GM20000 (cell line): ENCODE data around the gene PXN.

Source experiments
- DNase-seq: peaks from one replicate; pipeline ENCODE4 v3.0.0; 2012; ENCODE audit warnings: low spot score
- TF ChIP-seq, protein P1 (sequence below): IDR thresholded peaks from 2 replicates; pipeline ENCODE4 v1.5.1; 2012; ENCODE audit warnings: mild to moderate bottlenecking, control low read depth; ENCODE audit errors: extremely low read depth, missing control alignments

The PXN gene

DNA sequence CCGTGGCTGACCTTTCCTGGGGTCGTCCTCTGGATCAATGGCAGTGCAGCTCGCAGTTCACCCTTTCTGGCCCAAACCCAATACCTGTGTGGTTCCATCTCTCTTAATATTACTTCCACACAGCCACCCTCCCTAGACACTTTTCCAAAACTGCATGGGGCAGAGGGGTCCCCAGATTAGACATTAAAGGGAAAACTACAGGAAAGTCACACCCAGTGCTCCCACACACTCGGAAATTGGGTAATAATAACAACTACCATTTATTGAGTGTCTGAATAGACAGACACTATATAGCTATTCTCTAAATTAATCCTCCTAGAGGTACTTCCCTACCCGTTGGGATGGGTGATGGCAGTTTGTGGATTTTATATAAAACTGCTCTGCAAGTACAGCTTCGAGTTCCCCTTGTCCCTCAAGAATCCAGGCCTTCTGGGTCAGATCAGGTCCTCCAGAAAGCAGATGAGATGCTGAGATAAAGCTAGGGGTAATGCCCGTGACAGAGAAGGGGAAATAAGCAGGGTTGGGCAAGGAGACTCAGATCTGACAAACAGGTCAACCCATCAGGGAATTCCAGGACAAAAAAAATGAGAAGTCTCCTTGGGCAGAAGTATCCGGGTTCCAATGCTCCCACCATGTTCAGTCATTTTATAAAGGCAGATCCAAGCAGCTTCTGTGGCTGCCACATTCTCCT lies 795 bp upstream of the PXN start:
- TF ChIP-seq, protein P1, sequence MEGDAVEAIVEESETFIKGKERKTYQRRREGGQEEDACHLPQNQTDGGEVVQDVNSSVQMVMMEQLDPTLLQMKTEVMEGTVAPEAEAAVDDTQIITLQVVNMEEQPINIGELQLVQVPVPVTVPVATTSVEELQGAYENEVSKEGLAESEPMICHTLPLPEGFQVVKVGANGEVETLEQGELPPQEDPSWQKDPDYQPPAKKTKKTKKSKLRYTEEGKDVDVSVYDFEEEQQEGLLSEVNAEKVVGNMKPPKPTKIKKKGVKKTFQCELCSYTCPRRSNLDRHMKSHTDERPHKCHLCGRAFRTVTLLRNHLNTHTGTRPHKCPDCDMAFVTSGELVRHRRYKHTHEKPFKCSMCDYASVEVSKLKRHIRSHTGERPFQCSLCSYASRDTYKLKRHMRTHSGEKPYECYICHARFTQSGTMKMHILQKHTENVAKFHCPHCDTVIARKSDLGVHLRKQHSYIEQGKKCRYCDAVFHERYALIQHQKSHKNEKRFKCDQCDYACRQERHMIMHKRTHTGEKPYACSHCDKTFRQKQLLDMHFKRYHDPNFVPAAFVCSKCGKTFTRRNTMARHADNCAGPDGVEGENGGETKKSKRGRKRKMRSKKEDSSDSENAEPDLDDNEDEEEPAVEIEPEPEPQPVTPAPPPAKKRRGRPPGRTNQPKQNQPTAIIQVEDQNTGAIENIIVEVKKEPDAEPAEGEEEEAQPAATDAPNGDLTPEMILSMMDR: no peak
- no peak for DNase-seq

DNA sequence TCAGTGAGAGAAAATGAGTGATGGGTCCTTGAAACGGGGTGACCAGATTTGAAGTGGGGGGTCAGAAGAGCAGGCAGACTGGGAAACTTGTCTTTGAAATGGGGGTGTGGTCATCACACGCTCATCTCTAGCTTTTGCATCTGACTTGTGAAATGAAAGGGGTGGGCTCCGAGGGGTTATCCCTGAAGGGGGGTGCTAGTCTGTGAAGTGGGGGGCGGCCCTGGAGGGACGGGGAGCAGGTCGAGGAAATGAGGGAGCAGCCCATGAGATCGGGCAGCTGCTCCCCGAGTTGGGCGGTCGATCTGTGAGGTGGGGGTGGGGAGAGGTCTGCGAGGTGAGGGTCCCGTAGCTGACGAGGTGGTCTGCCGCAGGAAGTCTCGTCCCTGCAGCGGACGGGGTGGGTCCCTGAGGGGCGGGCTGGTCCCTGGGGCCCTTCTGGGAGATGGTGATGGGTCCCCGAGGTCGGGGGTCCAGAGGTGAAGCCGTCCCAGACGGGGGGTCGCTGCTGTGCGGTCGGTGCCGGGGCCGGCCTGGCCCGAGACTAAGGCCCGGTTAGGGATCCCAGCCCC lies 542 bp downstream of the PXN start:
- no peak for DNase-seq
- TF ChIP-seq, protein P1: no peak

DNA sequence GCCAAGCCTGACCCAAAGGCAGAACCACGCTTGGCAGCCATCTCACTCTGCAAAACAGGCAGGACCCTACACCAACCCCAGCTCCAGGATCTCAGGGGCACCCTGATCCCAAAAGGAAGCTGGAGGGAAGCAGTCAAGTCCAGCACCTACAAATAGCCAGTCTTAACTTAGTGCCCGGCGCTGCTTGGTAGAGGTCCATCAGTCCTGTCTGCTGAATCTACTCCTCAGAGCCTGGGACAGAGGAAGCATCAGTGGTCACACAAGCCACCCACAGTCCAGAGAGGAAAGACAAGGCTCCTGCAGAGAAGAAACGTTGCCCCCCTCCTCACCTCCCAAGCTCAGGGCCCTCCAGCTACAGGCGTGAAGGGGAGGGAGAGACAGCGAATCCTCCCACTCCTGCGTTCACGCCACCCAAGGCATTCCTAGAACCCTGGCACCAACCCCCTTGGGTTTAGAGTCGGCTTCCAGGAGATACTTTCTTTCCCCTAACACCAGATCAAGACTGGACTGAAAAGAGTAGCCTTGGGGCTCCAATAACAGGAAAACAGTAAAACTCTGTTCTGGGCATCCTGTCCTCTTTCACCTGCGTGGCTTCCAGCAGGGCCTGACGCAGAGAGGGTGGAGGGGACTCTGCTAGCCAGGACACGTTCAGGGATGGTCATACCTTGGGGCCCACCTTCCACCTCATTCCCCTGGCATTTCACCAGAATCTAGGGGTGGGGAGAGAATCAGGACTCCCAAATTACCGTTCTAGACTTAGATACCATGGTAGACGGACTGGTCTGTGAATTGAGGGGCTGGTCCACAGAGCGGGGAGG lies 1.2 kb downstream of the PXN start:
- DNase-seq: no peak

DNA sequence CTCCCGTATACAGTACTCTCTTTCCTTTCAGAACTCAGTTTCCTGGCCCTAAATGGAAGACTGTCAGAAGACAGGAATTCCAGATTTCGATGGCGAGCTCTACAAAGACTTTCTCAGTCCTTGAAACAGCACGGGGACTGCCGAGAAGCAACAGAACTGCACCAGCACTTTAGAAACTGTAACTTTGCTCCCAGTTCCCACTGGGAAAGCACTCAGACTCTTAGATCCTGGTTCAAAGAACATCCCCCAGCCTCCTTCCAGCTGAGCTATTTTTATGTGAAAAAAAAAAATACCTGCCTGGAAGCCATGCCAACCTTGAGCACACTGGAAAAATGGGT lies 1.8 kb downstream of the PXN start:
- TF ChIP-seq, protein P1: no peak
- no peak for DNase-seq

More for the DNA sequence above, 1.2 kb downstream of the PXN start:
- TF ChIP-seq, protein P1: no peak

DNA sequence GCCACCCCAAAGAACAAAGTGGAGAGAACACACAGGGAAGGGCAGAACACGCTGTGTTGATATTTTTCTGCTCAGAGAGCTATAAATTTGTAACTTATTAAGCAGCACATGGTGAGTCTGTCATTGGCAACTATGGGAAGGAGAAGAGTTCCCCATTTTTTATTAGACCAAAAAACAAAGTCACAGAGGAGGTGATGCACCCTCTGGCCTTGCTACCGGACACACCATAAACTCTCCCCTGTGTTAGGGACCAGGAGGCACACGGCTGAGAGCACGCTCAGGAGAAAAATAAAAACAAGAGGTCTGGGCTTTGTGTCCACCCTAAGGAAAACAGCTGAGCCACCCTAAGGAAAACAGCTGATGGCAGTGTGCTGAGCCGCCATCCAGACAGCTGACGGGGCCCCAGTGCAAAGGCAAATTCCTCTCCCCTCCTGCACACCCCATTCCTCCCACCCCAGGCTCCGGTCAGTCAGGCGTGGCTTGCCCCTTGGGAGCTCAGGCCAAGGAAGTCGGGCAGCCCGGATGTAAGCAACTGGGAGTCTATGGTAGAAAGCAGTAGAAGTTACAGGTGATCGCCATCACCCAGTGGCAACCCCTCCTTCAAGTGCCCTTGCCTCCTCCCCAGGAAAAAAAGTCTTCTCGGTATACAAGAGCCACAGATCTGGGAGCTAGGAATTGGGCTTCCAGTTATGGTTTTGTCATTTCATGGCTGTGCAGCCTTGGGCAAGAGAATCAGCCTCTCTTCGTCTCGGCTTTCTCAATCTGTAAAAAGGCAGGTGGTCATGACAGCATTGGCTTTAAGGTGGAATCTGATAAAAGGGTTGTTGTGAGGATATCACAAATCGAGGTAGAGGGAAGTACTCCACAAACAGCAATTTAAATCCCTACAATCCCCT lies 2.4 kb downstream of the PXN start:
- DNase-seq: no peak
- TF ChIP-seq, protein P1: no peak

DNA sequence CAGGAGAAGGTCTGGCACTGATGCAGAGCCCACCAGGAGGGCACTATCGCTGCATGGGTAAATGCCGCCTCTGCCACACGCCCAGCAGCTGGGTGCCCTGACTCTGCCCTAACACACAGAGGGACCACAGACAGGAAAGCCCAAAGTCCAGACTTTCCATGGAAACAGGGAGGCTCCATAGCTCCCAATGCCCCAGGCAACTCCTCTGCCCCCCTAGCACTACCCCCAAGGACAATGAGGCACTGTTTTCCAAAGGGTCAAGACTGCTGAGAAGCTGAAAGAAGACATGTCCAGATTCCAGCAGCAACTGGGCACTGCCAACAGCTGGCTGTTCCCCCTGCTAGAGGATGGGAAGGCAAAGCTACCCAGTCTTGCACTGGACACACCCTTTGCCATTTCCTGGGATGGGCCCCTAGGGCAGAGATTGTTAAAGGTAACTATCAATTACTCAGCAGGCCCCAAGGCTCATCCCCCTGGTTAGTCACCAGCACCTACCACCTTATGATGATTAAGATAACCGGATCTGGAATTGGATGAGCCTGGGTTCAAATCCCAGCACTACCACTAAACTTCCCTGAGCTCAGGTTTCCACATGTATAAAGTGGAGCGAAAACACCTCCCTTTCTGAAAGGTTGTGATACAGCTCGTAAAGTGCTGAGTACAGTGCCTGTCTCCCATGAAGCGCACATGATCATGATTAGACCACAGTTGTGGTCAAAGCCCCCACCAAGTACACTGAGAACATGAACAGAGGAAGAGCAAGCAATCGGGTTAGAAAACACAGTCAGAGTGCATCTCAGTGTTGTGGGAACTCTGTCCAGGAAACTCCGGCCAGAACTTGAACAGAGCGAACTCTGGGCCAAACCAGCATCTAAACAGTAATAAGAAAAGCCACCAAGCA lies 3.3 kb downstream of the PXN start:
- TF ChIP-seq, protein P1: no peak
- no peak for DNase-seq
